Activated T-cell treated with anti-CD3 and anti-CD28 coated beads, Interleukin-2, amount 50 U/mL, for 72 hours (primary cell): Measurements from ENCODE around the gene MDP1. TPM values are rescaled to one million over a fixed set of nuclear protein-coding genes. Genes with fewer than 3 reads are reported as not detected.
"Not testable (repeated sequence)": the region's sequence is repeated elsewhere in the genome, so short reads cannot be mapped to it uniquely, and the experiment has no call there.

Source experiments
- ATAC-seq, 2 donors: fragments of 150-1000 bp; cut with Tn5 transposase; replicated peaks in 1 of 2; 2 replicates each; pipeline ENCODE4 v1.10.0; 2021; ENCODE audit warnings: moderate library complexity in 2 of 2, mild to moderate bottlenecking in 1 of 2
- DNase-seq, 2 donors: peaks; one replicate each; pipeline ENCODE4 v3.0.0; 2021 to 2022; ENCODE audit warnings: mixed read lengths in 1 of 2
- H3K27ac Mint-ChIP-seq: one replicate; pipeline ENCODE4 v1.8.0; 2022; ENCODE audit warnings: mild to moderate bottlenecking, moderate library complexity, mixed read lengths
- H3K27me3 Mint-ChIP-seq: one replicate; pipeline ENCODE4 v1.8.0; 2022; ENCODE audit warnings: low read depth, mixed read lengths
- H3K36me3 Mint-ChIP-seq, 2 donors: one replicate each; pipeline ENCODE4 v1.8.0; 2022; ENCODE audit warnings: mixed read lengths in 2 of 2, mild to moderate bottlenecking in 1 of 2; ENCODE audit not compliant: insufficient read depth in 2 of 2
- H3K4me1 Mint-ChIP-seq: one replicate; pipeline ENCODE4 v1.8.0; 2022; ENCODE audit warnings: low read depth, mixed read lengths
- H3K4me3 Mint-ChIP-seq, 2 donors: one replicate each; pipeline ENCODE4 v1.8.0; 2022; ENCODE audit warnings: mild to moderate bottlenecking in 2 of 2, mixed read lengths in 2 of 2, moderate library complexity in 2 of 2
- H3K9me3 Mint-ChIP-seq, 2 donors: one replicate each; pipeline ENCODE4 v1.8.0; 2022; ENCODE audit warnings: mixed read lengths in 2 of 2
- total RNA-seq, 2 donors: library from RNA; stranded (reverse); gene quantifications; one replicate each; pipeline ENCODE4 v1.2.3, GENCODE V29; 2022

MDP1 gene
- total RNA-seq, 2 donors from 2014 or later, result 16.8 to 20.2 TPM

DNA sequence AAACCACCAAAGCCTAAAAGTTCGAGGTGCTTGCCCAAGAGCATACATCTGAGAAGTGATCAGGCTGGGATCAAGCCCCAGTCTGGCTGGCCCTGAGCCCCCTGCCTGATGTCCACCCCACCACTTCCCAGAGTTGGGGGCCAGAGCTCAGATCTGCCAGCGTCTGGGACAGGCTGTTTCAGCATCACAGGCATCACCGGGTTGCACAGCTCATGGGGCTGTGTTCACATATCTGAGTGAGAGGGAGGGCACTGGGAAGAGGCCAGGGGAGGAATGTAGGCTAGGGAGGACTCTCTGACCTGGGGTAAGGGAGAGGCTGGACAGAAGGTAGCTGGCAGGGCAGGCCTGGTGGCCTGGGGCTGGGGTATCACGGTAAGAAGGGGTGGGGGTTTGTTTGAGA, 41.1 kb upstream of the MDP1 start:
- DNase-seq (no peak), ATAC-seq (no peak)
- Mint-ChIP-seq H3K9me3 (no peaks in the 10 kb centered on the region), H3K36me3 (no peaks in the 10 kb centered on the region), H3K27ac (no peak overlapping the region), H3K4me3 (no peak overlapping the region), H3K4me1 (no peaks in the 10 kb centered on the region), H3K27me3 (no peaks in the 10 kb centered on the region)

GRCh38 chr14:24255931-24256711, 40.3 kb upstream of the MDP1 start:
- Mint-ChIP-seq H3K36me3 (no peaks in the 10 kb centered on the region), H3K4me1 (no peaks in the 10 kb centered on the region), H3K27ac (no peak overlapping the region), H3K4me3 (no peak overlapping the region), H3K27me3 (no peaks in the 10 kb centered on the region), H3K9me3 (no peaks in the 10 kb centered on the region)
- DNase-seq, result no peak
- ATAC-seq, result no peak

GRCh38 chr14:24255438-24255837, 39.6 kb upstream of the MDP1 start:
- ATAC-seq, result no peak
- H3K4me3 Mint-ChIP-seq, result no peak overlapping the region

DNA sequence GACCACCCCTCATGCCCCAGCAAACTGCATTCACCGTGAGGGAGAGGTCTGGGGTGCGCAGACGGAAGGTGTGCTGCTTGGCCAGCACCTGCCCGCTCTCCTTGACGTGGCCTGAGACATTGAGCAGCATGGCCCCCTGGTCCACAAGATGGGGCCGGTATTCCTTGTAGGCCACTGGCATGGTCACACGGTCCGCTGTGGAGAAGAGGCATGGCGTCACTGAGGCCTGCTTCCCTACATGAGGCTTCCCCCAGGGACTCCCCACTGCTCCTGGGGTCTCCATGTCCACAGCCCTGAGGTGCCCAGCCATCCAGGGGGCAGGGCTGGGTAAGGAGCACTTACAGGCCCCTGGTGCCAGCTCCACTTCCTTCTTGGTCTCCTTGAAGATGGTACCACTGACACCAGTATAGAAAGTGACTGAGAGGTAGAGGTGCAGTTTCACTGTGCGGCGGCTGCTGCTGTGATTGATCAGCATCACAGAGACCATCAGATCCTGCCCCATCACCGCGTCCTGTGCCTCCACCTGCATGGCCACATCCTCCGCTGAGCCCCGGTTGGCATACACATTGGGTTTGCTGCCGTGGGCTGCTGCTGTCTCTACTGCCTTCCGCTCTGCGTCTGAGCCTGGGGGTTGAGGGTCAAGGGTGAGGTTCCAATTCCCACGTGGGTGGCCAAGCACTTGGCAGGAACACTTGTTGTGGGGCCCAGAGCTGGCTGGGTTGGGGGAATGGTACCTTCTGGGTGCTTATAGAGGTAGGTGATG, 38.9 kb upstream of the MDP1 start:
- Mint-ChIP-seq H3K27me3 (no peaks in the 10 kb centered on the region), H3K4me3 (no peak overlapping the region), H3K36me3 (no peaks in the 10 kb centered on the region), H3K4me1 (peaks cover 12% of the 10 kb centered on the region), H3K9me3 (no peaks in the 10 kb centered on the region), H3K27ac (no peak overlapping the region)
- no peak for DNase-seq
- ATAC-seq, result no peak

More at GRCh38 chr14:24255438-24255837, 39.6 kb upstream of the MDP1 start:
- H3K27ac Mint-ChIP-seq, result no peak overlapping the region
- peaks cover 6% of the 10 kb centered on the region for H3K4me1 Mint-ChIP-seq
- H3K36me3 Mint-ChIP-seq, result no peaks in the 10 kb centered on the region
- no peak for DNase-seq
- no peaks in the 10 kb centered on the region for H3K9me3 Mint-ChIP-seq
- H3K27me3 Mint-ChIP-seq, result no peaks in the 10 kb centered on the region

DNA sequence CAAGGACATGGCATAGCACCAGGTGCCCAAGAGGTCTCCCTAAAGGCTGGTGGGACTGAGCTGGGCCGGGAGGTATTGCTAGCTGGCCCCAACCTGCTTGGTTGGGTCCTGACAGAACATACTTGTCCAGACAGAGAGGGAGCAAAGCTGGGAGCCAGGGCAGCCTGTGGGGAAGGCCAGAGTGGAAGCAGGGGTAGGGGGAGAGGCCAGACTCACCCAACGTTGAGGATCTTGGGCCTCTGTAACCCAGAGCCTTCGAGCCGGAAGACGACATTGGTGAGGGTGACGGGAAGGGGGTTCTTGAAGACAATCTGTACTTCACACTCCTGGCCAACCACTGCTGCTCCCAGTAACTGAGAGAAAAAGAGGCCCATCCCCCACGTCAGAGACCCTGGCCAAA, 38.1 kb upstream of the MDP1 start:
- H3K4me1 Mint-ChIP-seq, result peaks cover 21% of the 10 kb centered on the region
- H3K9me3 Mint-ChIP-seq, result no peaks in the 10 kb centered on the region
- DNase-seq, result no peak
- no peak for ATAC-seq
- H3K27ac Mint-ChIP-seq, result no peak overlapping the region
- no peak overlapping the region for H3K4me3 Mint-ChIP-seq
- no peaks in the 10 kb centered on the region for H3K36me3 Mint-ChIP-seq
- H3K27me3 Mint-ChIP-seq, result no peaks in the 10 kb centered on the region

DNA sequence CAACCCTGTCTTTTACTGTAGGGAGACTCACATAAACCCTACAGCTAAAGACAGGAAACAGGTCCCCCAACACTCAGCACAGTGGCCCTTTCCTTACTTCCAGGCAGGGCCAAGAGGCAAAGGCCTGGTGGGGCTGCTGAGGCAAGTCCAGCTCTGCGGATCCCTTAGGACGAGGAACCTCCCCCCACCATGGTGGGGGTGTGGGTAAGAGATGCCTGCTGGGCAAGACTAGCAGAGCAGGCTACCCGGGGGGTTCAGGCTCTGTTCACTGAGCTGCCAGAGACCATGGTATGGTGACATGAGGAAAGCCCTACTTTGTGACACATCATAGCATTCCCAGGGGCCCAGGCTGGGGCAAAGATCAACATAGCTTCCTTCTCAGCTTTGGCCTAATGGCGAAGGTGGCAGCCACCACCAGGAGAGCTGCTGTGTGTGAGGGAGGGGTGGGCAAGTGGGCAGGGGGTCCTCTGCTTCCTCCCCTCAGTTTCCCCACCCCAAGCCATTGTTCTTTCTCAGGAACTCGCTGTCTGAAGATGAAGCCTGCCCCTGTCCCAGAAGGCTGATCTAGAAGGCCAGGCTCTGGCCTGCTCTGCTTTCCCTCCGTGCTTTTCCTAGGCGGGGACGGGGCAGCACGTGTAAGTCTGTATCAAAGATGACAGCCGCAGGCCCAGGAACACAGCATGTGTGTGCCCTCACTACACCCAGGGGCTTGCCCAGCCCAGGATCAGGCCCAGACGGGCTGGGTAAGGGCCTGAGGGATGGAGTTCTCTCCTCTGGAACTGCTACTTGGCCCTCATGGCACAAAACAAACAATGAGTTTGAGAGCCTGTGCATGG, 36.6 kb upstream of the MDP1 start:
- ATAC-seq (no peak), DNase-seq (no peak)
- Mint-ChIP-seq H3K4me3 (no peak overlapping the region), H3K36me3 (no peaks in the 10 kb centered on the region), H3K27ac (no peak overlapping the region), H3K4me1 (peaks cover 35% of the 10 kb centered on the region), H3K27me3 (no peaks in the 10 kb centered on the region), H3K9me3 (no peaks in the 10 kb centered on the region)

DNA sequence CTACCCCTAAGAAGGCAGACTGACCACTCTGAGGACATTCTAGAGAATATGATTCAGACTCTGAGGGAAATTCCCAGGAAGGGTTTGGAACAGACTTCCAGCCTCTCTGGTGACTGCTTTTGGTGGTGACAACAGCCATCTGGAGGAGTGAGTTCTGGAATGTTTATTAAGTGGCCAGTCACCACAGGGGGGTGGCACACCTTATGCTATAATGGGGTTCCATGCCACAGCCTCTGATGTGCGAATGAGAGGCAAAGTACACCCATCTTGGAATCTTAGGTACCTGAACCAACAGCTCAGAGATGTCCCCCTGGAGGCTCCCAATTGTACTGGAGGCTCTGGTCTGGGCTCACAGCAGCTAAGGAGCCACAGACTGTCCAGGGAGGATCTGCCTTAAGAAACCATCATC, 36.0 kb upstream of the MDP1 start:
- Mint-ChIP-seq H3K27me3 (no peaks in the 10 kb centered on the region), H3K27ac (no peak overlapping the region), H3K9me3 (no peaks in the 10 kb centered on the region), H3K4me3 (no peak overlapping the region), H3K4me1 (peaks cover 41% of the 10 kb centered on the region), H3K36me3 (no peaks in the 10 kb centered on the region)
- no peak for DNase-seq
- ATAC-seq, result no peak

DNA sequence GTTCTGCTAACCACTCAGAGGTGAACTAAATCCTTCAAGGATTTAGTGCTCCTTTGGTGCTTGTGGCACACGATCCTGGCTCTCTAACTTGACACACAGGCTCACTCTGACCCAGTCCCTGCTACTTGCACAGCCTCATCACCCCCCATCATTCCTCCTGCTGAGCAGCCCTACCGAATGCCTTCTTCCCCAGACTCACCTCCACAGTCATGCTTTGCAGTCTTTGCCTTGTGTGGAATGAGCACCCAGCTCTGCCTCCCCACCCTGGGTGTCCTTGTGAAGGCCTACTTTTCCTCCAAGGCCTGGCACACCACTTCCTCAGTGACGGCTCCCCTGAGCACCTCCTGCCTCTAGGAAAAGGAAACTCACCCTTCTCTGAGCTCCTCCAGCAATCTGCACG, 34.5 kb upstream of the MDP1 start:
- no peak for ATAC-seq
- Mint-ChIP-seq H3K9me3 (no peaks in the 10 kb centered on the region), H3K4me3 (peak overlapping the region in 1 of 2 donors; percentile 7), H3K4me1 (peaks cover 44% of the 10 kb centered on the region), H3K36me3 (no peaks in the 10 kb centered on the region), H3K27me3 (no peaks in the 10 kb centered on the region), H3K27ac (no peak overlapping the region)
- DNase-seq, result no peak

- peak overlapping the region; percentile 61 for H3K27ac Mint-ChIP-seq
- ATAC-seq, result no peak
- no peak for DNase-seq
- no peaks in the 10 kb centered on the region for H3K36me3 Mint-ChIP-seq
- H3K4me1 Mint-ChIP-seq, result peaks cover 44% of the 10 kb centered on the region
- no peaks in the 10 kb centered on the region for H3K9me3 Mint-ChIP-seq
- no peaks in the 10 kb centered on the region for H3K27me3 Mint-ChIP-seq
- H3K4me3 Mint-ChIP-seq, result peak overlapping the region; percentile 47 to 60
These were observed 33.6 kb upstream of the MDP1 start for GRCh38 chr14:24249230-24250021.

DNA sequence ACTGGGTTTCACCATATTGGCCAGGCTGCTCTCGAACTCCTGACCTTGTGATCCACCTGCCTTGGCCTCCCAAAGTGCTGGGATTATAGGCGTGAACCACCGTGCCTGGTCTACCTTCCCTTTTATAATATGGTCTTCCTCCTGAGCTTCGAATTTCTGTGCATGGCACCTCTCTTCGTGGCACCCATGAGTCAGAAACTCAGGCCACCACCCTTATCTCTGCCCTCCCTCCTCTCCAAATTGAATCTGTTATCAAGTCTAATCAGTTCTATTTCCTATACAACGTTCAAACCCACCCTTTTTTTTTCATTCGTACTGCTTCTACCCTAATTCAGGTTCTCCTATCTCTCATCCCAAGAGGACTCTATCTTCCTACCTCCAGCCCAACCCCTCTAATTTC, 31.6 kb upstream of the MDP1 start:
- H3K9me3 Mint-ChIP-seq, result no peaks in the 10 kb centered on the region
- peak overlapping the region; percentile 68 to 69 for H3K4me3 Mint-ChIP-seq
- peaks cover 60% of the 10 kb centered on the region for H3K4me1 Mint-ChIP-seq
- peak overlapping the region; percentile 58 for H3K27ac Mint-ChIP-seq
- ATAC-seq (no peak), DNase-seq (peak; percentile 10 to 16)
- H3K36me3 Mint-ChIP-seq, result no peaks in the 10 kb centered on the region
- no peaks in the 10 kb centered on the region for H3K27me3 Mint-ChIP-seq

DNA sequence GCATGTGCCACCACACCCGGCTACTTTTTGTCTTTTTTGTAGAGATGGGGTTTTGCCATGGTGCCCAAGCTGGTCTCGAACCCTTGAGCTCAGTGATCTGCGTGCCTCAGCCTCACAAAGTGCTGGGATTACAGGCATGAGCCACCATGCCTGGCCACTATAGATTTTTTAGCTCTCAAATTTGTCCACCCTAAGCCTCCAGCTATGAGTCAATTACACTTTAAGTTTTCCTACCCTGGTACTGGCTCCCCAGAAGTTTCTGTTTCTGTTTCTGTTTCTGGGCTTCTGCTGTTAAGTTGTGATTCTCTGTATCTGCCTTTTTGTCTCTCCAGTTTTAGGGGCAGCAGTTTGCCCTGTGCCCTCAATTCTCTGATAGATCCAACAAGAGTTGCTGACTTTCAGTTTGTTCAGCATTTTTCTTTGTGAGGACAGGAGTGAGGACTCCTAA, 30.9 kb upstream of the MDP1 start:
- Mint-ChIP-seq H3K27me3 (no peaks in the 10 kb centered on the region), H3K27ac (peak overlapping the region; percentile 58), H3K4me1 (peaks cover 60% of the 10 kb centered on the region), H3K9me3 (no peaks in the 10 kb centered on the region), H3K4me3 (peak overlapping the region; percentile 68 to 82), H3K36me3 (no peaks in the 10 kb centered on the region)
- ATAC-seq (peak; percentile 12 to 28), DNase-seq (peak; percentile 26 to 44)

GRCh38 chr14:24245350-24245749, 29.5 kb upstream of the MDP1 start:
- not testable (repeated sequence) for H3K9me3 Mint-ChIP-seq, ATAC-seq, H3K36me3 Mint-ChIP-seq, DNase-seq, H3K27me3 Mint-ChIP-seq, H3K27ac Mint-ChIP-seq
- Mint-ChIP-seq H3K4me1 (peaks cover 56% of the 10 kb centered on the region), H3K4me3 (peak overlapping the region in 1 of 2 donors; percentile 51)
